CD4-positive, alpha-beta T cell (primary cell): ENCODE measurements around the gene PTH1R. TPM values are rescaled to one million over a fixed set of nuclear protein-coding genes. Genes with fewer than 3 reads are reported as not detected.

ENCODE experiments used
- ATAC-seq: fragments of 200-7000 bp; cut with Tn5 transposase; one replicate; pipeline ENCODE4 v1.10.0; 2022; ENCODE audit warnings: mild to moderate bottlenecking; ENCODE audit not compliant: poor library complexity
- CTCF ChIA-PET: fragments of 350-600 bp; sonication (Branson Sonifier 250); formaldehyde crosslinking; loops from one replicate; lab custom pipeline; 2021; ENCODE audit warnings: antibody characterized with exemption, inconsistent platforms; lab: Charles Lee
- POLR2A ChIA-PET: fragments of 350-600 bp; sonication (Branson Sonifier 250); formaldehyde crosslinking; loops from one replicate; lab custom pipeline; 2021; ENCODE audit warnings: antibody characterized with exemption, inconsistent platforms; lab: Charles Lee
- DNase-seq, 14 experiments: peaks; one replicate each; pipeline ENCODE4 v3.0.0-alpha.2; 2013 to 2020; ENCODE audit warnings: mixed read lengths in 2 of 14
- H3K27ac ChIP-seq, 2 donors: one replicate each; pipeline versions ENCODE4 v1.5.1 to v1.7.0; 2013; ENCODE audit warnings: low read length in 2 of 2, low read depth in 1 of 2, mild to moderate bottlenecking in 1 of 2
- H3K27me3 ChIP-seq, 2 experiments: 1 replicate in 1 of 2; 2 replicates in 1 of 2; pipeline versions ENCODE4 v1.6.1 to v1.7.0; 2013; ENCODE audit warnings: low read length in 2 of 2, control low read depth in 1 of 2, mild to moderate bottlenecking in 1 of 2, moderate library complexity in 1 of 2; ENCODE audit not compliant: insufficient read depth in 2 of 2, control insufficient read depth in 1 of 2
- H3K36me3 ChIP-seq: one replicate; pipeline ENCODE4 v1.6.1; 2013; ENCODE audit warnings: low read length, control low read depth; ENCODE audit not compliant: insufficient read depth
- H3K4me1 ChIP-seq: one replicate; pipeline ENCODE4 v1.6.1; 2013; ENCODE audit warnings: low read length, control low read depth; ENCODE audit not compliant: insufficient read depth
- H3K4me3 ChIP-seq: one replicate; pipeline ENCODE4 v1.5.1; 2013; ENCODE audit warnings: mild to moderate bottlenecking, low read length, moderate library complexity
- H3K9me3 ChIP-seq, 2 experiments: 1 replicate in 1 of 2; 2 replicates in 1 of 2; pipeline versions ENCODE4 v1.6.1 to v1.7.0; 2013; ENCODE audit warnings: low read length in 2 of 2, mild to moderate bottlenecking in 2 of 2, control low read depth in 1 of 2, moderate library complexity in 1 of 2; ENCODE audit not compliant: control insufficient read depth in 1 of 2, insufficient read depth in 1 of 2
- H3K27ac Mint-ChIP-seq: one replicate; pipeline ENCODE4 v1.8.0; 2020; ENCODE audit warnings: mixed read lengths
- H3K27me3 Mint-ChIP-seq: one replicate; pipeline ENCODE4 v1.8.0; 2021; ENCODE audit warnings: mixed read lengths
- H3K36me3 Mint-ChIP-seq: one replicate; pipeline ENCODE4 v1.8.0; 2021; ENCODE audit warnings: low read depth, mixed read lengths
- H3K4me1 Mint-ChIP-seq: one replicate; pipeline ENCODE4 v1.8.0; 2021; ENCODE audit warnings: low read depth, mixed read lengths
- H3K4me3 Mint-ChIP-seq: one replicate; pipeline ENCODE4 v1.8.0; 2020; ENCODE audit warnings: mild to moderate bottlenecking, mixed read lengths
- H3K9me3 Mint-ChIP-seq: one replicate; pipeline ENCODE4 v1.8.0; 2020; ENCODE audit warnings: mixed read lengths
- intact Hi-C, 2 experiments: fragments of 100-400 bp; cut with DNase I in 1 of 2; cut with micrococcal nuclease in 1 of 2; formaldehyde crosslinking; loops; one replicate each; pipeline versions ENCODE4 v1.15.1 to v1.9.0; 2023 to 2025; cut with DNase I, micrococcal nuclease
- total RNA-seq, 174 experiments: library from RNA in 2 of 174; stranded (reverse) in 2 of 174; gene quantifications; one replicate each; pipeline ENCODE4 v1.2.3 and lab custom pipeline; 2021 to 2026
- TF ChIP-seq, protein P1 (sequence below): fragments of 200-600 bp; IDR thresholded peaks from one replicate; pipeline ENCODE4 v1.8.0; 2022; ENCODE audit warnings: antibody characterized with exemption, mild to moderate bottlenecking

PTH1R gene
- total RNA-seq, 2 experiments from 2014 or later = not detected

DNA sequence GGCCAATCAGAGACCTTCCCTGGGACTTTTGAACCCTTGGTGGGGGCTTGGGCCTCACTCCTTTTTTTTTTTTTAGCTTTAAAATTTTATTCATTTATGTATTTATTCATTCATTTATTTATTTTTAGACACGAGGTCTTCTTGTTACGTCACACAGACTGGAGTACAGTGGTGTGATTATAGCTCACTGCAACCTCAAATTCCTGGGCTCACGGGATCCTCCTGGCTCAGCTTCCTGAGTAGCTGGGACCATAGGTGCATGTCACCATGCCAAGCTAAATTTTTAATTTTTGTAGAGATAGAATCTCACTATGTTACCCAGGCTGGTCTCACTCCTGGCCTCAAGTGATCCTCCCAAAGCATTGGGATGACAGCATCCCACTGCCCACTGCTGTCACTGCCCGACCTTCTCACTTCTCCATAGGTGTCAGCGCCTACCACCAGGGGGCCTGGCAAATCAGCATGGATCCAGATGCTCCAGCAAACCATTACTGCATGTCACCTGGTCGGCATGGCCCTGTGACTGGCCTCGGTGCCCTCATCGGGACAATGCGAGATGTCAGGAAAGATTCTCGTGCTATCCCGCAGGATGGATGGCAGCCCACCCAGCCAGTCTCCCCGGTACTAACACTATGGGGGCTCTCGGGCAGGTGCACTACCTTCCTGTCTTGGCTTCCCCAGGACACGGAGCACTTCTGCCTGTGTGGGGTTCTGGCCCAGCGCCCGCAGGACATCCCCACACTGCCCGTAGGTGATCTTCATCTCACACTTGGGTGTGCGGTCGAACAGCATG lies 17.3 kb upstream of the PTH1R start:
- CTCF ChIA-PET = no interaction called here
- H3K36me3 ChIP-seq = no peaks in the 10 kb centered on the region
- H3K27me3 ChIP-seq = no peaks in the 10 kb centered on the region
- no peaks in the 10 kb centered on the region for H3K9me3 ChIP-seq
- POLR2A ChIA-PET = no interaction called here
- TF ChIP-seq, protein P1, sequence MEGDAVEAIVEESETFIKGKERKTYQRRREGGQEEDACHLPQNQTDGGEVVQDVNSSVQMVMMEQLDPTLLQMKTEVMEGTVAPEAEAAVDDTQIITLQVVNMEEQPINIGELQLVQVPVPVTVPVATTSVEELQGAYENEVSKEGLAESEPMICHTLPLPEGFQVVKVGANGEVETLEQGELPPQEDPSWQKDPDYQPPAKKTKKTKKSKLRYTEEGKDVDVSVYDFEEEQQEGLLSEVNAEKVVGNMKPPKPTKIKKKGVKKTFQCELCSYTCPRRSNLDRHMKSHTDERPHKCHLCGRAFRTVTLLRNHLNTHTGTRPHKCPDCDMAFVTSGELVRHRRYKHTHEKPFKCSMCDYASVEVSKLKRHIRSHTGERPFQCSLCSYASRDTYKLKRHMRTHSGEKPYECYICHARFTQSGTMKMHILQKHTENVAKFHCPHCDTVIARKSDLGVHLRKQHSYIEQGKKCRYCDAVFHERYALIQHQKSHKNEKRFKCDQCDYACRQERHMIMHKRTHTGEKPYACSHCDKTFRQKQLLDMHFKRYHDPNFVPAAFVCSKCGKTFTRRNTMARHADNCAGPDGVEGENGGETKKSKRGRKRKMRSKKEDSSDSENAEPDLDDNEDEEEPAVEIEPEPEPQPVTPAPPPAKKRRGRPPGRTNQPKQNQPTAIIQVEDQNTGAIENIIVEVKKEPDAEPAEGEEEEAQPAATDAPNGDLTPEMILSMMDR = peak; percentile 24
- DNase-seq = peak in 3 of 14 experiments; percentile 23 to 29 (median 25)
- intact Hi-C loops = no loop called here
- H3K4me1 ChIP-seq = no peaks in the 10 kb centered on the region
- ATAC-seq = no peak
- no peaks in the 10 kb centered on the region for H3K9me3 Mint-ChIP-seq
- no peak overlapping the region for H3K4me3 Mint-ChIP-seq
- no peak overlapping the region for H3K27ac ChIP-seq
- H3K4me1 Mint-ChIP-seq = no peaks in the 10 kb centered on the region
- H3K27ac Mint-ChIP-seq = no peak overlapping the region
- no peaks in the 10 kb centered on the region for H3K27me3 Mint-ChIP-seq
- H3K4me3 ChIP-seq = no peak overlapping the region
- no peaks in the 10 kb centered on the region for H3K36me3 Mint-ChIP-seq

DNA sequence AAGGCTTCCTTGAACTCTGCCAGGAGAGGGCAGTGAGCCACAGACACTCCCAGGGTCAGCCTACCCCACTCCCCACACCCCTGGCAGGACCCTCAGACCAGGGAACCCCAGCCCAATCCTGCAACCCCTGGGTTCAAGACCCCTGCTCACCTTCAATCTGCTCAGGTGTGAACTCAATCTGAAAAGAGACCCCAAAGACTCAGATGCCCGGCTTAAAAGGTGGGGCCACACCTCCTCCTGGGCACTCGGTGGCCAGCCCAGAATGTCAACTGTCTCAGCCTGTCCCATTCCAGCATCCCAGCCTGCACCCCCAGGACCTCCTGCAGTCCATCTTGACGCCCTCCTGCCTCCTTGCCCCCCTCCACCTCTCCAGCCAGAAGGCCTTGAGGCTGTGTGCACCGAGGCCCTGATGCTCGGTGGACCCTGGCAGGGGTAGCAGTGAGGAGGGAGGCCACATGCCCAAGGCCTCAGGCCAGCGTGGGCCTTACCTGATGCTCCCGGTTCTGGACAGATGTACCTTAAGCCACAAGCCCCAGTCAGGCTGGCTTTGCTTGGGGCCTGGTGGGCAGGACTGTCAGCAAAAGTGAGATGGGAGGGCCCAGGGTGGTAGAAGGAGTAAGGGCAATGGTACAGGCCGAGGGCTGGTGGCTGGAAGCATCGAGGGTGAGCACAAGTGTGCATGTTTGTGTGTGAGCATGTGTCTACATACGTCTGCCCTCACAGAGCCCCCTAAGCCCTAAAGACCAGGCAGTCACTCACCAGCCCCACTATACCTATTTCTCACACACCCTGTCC lies 16.5 kb upstream of the PTH1R start:
- no peak overlapping the region for H3K4me3 Mint-ChIP-seq
- no peaks in the 10 kb centered on the region for H3K27me3 Mint-ChIP-seq
- H3K27ac Mint-ChIP-seq = no peak overlapping the region
- TF ChIP-seq, protein P1 = no peak
- H3K4me1 ChIP-seq = no peaks in the 10 kb centered on the region
- no peaks in the 10 kb centered on the region for H3K36me3 ChIP-seq
- ChIA-PET CTCF (no interaction called here), POLR2A (no interaction called here)
- H3K27me3 ChIP-seq = no peaks in the 10 kb centered on the region
- H3K36me3 Mint-ChIP-seq = no peaks in the 10 kb centered on the region
- no peaks in the 10 kb centered on the region for H3K9me3 Mint-ChIP-seq
- DNase-seq (no peak), ATAC-seq (no peak)
- H3K4me3 ChIP-seq = no peak overlapping the region
- no peaks in the 10 kb centered on the region for H3K9me3 ChIP-seq
- intact Hi-C loops = no loop called here
- no peaks in the 10 kb centered on the region for H3K4me1 Mint-ChIP-seq
- no peak overlapping the region for H3K27ac ChIP-seq

DNA sequence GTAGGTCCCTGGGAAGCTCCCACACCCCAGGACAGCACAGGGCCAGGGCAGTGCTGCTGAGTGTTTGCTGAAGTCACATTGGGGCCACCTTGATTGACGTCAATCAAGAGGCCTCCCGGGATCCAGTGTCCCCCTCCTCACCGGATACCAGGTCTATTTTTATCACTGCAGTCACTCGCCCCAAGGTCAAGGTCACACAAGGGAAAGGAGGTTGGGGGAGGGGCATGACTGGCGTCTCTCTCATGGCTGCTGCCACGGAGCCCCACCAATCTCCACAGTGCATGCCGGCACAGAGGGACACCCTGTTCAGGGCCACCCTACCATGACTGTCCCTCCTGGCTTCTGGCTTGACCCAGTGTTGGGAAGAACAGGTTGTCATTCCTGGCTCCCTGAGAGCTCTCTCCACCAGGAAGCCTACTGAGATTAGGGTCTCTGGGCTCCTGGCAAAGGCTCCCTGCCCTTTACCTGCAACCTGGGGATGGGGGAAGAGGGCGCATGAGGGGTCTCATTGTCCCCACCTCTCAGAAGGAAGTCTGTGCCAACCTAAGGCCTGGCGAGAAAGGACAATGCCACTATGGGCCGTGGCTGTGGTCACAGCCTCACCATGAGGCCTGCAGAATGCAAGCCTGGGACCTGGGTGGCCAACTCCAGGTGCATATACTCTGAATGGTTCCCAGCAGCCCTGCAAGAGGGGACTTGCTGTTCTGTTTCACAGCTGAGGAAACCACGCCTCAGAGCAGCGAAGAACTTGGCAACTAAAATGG lies 15.7 kb upstream of the PTH1R start:
- Histone ChIP-seq H3K36me3 (no peaks in the 10 kb centered on the region), H3K4me3 (no peak overlapping the region), H3K4me1 (peaks cover under 1% of the 10 kb centered on the region), H3K27me3 (no peaks in the 10 kb centered on the region), H3K27ac (no peak overlapping the region), H3K9me3 (no peaks in the 10 kb centered on the region)
- intact Hi-C loops = no loop called here
- TF ChIP-seq, protein P1 = no peak
- ATAC-seq (no peak), DNase-seq (no peak)
- CTCF ChIA-PET = no interaction called here
- Mint-ChIP-seq H3K27ac (no peak overlapping the region), H3K27me3 (peaks cover 3% of the 10 kb centered on the region), H3K36me3 (no peaks in the 10 kb centered on the region), H3K4me3 (no peak overlapping the region), H3K9me3 (no peaks in the 10 kb centered on the region), H3K4me1 (no peaks in the 10 kb centered on the region)
- POLR2A ChIA-PET = no interaction called here
